Liver (tissue), 9 donors: ENCODE data around the gene RAB11FIP3. TPM values are rescaled to one million over a fixed set of nuclear protein-coding genes. Genes with fewer than 3 reads are reported as not detected.

Source experiments
- DNase-seq: peaks from one replicate; pipeline ENCODE4 v3.0.0-alpha.2; 2017; ENCODE audit warnings: low spot score
- H3K27ac ChIP-seq, 2 donors: one replicate each; pipeline ENCODE4 v1.7.0; 2013; ENCODE audit warnings: inconsistent platforms in 2 of 2, low read length in 2 of 2, control low read depth in 1 of 2, low read depth in 1 of 2, mild to moderate bottlenecking in 1 of 2
- H3K27me3 ChIP-seq, 4 donors: one replicate each; pipeline versions ENCODE4 v1.6.1 to v1.7.0; 2013; ENCODE audit warnings: low read length in 3 of 4, inconsistent platforms in 1 of 4, mild to moderate bottlenecking in 1 of 4, moderate library complexity in 1 of 4; ENCODE audit not compliant: control insufficient read depth in 4 of 4, insufficient read depth in 4 of 4
- H3K36me3 ChIP-seq, 4 donors: one replicate each; pipeline versions ENCODE4 v1.6.1 to v1.7.0; 2013; ENCODE audit warnings: low read length in 3 of 4, mild to moderate bottlenecking in 3 of 4, low read depth in 1 of 4, moderate library complexity in 1 of 4; ENCODE audit not compliant: control insufficient read depth in 4 of 4, insufficient read depth in 3 of 4
- H3K4me1 ChIP-seq, 4 donors: one replicate each; pipeline versions ENCODE4 v1.6.1 to v1.7.0; 2013; ENCODE audit warnings: low read length in 3 of 4, mild to moderate bottlenecking in 3 of 4, moderate library complexity in 1 of 4; ENCODE audit not compliant: control insufficient read depth in 4 of 4, insufficient read depth in 4 of 4
- H3K4me3 ChIP-seq, 3 donors: one replicate each; pipeline versions ENCODE4 v1.6.1 to v1.7.0; 2013; ENCODE audit warnings: low read length in 3 of 3, control low read depth in 1 of 3, low read depth in 1 of 3, mild to moderate bottlenecking in 1 of 3
- H3K9ac ChIP-seq, 2 donors: one replicate each; pipeline ENCODE4 v1.7.0; 2013; ENCODE audit warnings: low read length in 2 of 2, mild to moderate bottlenecking in 2 of 2, moderate library complexity in 2 of 2, control low read depth in 1 of 2, low read depth in 1 of 2
- H3K9me3 ChIP-seq, 4 donors: one replicate each; pipeline versions ENCODE4 v1.6.1 to v1.7.0; 2013; ENCODE audit warnings: low read length in 3 of 4; ENCODE audit not compliant: control insufficient read depth in 4 of 4
- EGR1 ChIP-seq, 2 donors: IDR thresholded peaks; 2 replicates each; pipeline ENCODE4 v1.6.1; 2016 to 2018; ENCODE audit warnings: antibody characterized with exemption in 2 of 2, low read depth in 2 of 2
- FOXA1 ChIP-seq: IDR thresholded peaks from 2 replicates; pipeline ENCODE4 v1.6.1; 2016; ENCODE audit warnings: antibody characterized with exemption
- GABPA ChIP-seq, 2 donors: IDR thresholded peaks in 1 of 2; conservative IDR thresholded peaks in 1 of 2; 2 replicates each; pipeline ENCODE4 v1.6.1; 2016; ENCODE audit warnings: antibody characterized with exemption in 2 of 2, mild to moderate bottlenecking in 1 of 2, moderate library complexity in 1 of 2
- HNF4G ChIP-seq: IDR thresholded peaks from 2 replicates; pipeline ENCODE4 v1.6.1; 2016; ENCODE audit warnings: antibody characterized with exemption
- JUND ChIP-seq, 2 donors: IDR thresholded peaks; 2 replicates each; pipeline ENCODE4 v1.6.1; 2016; ENCODE audit warnings: antibody characterized with exemption in 2 of 2
- NR2F2 ChIP-seq: IDR thresholded peaks from 2 replicates; pipeline ENCODE4 v1.6.1; 2016; ENCODE audit warnings: antibody characterized with exemption
- RAD21 ChIP-seq, 2 donors: IDR thresholded peaks; 2 replicates each; pipeline ENCODE4 v1.6.1; 2016; ENCODE audit warnings: antibody characterized with exemption in 2 of 2, mild to moderate bottlenecking in 2 of 2
- RXRA ChIP-seq, 2 donors: IDR thresholded peaks; 2 replicates each; pipeline ENCODE4 v1.6.1; 2017 to 2018; ENCODE audit warnings: antibody characterized with exemption in 2 of 2, mild to moderate bottlenecking in 1 of 2
- SP1 ChIP-seq: IDR thresholded peaks from 2 replicates; pipeline ENCODE4 v1.6.1; 2018; ENCODE audit warnings: antibody characterized with exemption, mild to moderate bottlenecking
- WGBS: extraction: QIAGEN DNeasy Blood & Tissue Kit; methylation state at CpG from one replicate; pipeline ENCODE4 v1.1.7; 2013; 5-methylcytosine and 5-hydroxymethylcytosine counted together
- polyA plus RNA-seq, 2 donors: library from polyadenylated mRNA; stranded (reverse) in 1 of 2; unstranded in 1 of 2; fragments of 200-250 nt in 1 of 2; fragments of >200 nt in 1 of 2; fragmentation: Nextera tagmentation in 1 of 2; extraction: Ambion mirVana in 1 of 2; gene quantifications; one replicate each; pipeline versions ENCODE4 v1.2.1 to v1.2.3, GENCODE V29; 2013 to 2015
- total RNA-seq, 2 donors: library from RNA; depleted of rRNA; stranded (reverse); fragments of >200 nt; gene quantifications; one replicate each; pipeline ENCODE4 v1.2.3, GENCODE V29; 2014
- TF ChIP-seq, protein P1 (sequence below): IDR thresholded peaks from 2 replicates; pipeline ENCODE4 v1.6.1; 2016; ENCODE audit warnings: antibody characterized with exemption, mild to moderate bottlenecking
- TF ChIP-seq, protein P2 (sequence below): IDR thresholded peaks from 2 replicates; pipeline ENCODE4 v1.6.1; 2016; ENCODE audit warnings: antibody characterized with exemption
- TF ChIP-seq, protein P3 (sequence below): IDR thresholded peaks from 2 replicates; pipeline ENCODE4 v1.6.1; 2016; ENCODE audit warnings: antibody characterized with exemption
- TF ChIP-seq, protein P4 (sequence below): fragments of 150-350 bp; IDR thresholded peaks from 2 replicates; pipeline ENCODE4 v1.5.1; 2017; ENCODE audit warnings: improper control_type of control experiment, low read depth, low read length; ENCODE audit not compliant: missing input control
- TF ChIP-seq, protein P5 (sequence below): IDR thresholded peaks from 2 replicates; pipeline ENCODE4 v1.6.1; 2016; ENCODE audit warnings: antibody characterized with exemption
- donor health status: healthy.
- donor health status: healthy.
- donor health status: healthy.
- donor health status: healthy.
- donor health status: healthy.

Gene RAB11FIP3
- total and polyA plus RNA-seq, 4 donors = 3.5 to 29.4 (median 15.7) TPM

DNA sequence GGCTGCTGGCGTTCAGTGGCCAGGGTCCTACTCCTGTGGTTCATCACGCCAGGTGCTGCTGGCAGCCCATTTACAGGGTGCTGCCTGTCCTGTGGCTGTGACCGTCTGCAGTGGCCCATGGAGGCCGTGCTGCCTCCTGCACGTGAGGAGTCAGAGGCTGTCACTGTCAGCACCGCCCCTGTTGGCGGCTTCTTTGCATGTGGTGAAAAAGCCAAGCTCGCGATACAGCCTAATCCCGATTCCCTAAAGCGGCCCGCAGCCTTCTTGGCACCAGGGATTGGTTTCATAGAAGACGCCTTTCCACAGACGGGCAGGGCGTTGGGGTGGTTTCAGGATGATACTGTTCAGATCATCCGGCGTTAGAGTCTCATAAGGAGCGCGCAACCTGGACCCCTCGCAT is 35.3 kb downstream of the RAB11FIP3 start:
- no peak for DNase-seq
- Histone ChIP-seq H3K9ac (no peak overlapping the region), H3K27ac (no peak overlapping the region), H3K4me1 (peaks cover 9 to 18% (median 16%) of the 10 kb centered on the region in 4 donors), H3K36me3 (peaks cover 0 to 4% (median 1%) of the 10 kb centered on the region in 4 donors), H3K9me3 (no peaks in the 10 kb centered on the region), H3K27me3 (no peaks in the 10 kb centered on the region), H3K4me3 (no peak overlapping the region)
- WGBS = 91% methylated on average over 20 of the region's 20 CpGs
- TF ChIP-seq RAD21 (IDR thresholded peaks at IDR 0.05) = no peak
- no peak for TF ChIP-seq SP1
- no peak for TF ChIP-seq EGR1 (IDR thresholded peaks at IDR 0.05; ENCODE audit: low read depth in 2 of 2)
- no peak for TF ChIP-seq GABPA (IDR thresholded peaks at IDR 0.05 in 1 of 2, conservative IDR thresholded peaks at IDR 0.05 in 1 of 2)
- no peak for TF ChIP-seq HNF4G
- no peak for TF ChIP-seq RXRA (IDR thresholded peaks at IDR 0.05)
- TF ChIP-seq, protein P1, sequence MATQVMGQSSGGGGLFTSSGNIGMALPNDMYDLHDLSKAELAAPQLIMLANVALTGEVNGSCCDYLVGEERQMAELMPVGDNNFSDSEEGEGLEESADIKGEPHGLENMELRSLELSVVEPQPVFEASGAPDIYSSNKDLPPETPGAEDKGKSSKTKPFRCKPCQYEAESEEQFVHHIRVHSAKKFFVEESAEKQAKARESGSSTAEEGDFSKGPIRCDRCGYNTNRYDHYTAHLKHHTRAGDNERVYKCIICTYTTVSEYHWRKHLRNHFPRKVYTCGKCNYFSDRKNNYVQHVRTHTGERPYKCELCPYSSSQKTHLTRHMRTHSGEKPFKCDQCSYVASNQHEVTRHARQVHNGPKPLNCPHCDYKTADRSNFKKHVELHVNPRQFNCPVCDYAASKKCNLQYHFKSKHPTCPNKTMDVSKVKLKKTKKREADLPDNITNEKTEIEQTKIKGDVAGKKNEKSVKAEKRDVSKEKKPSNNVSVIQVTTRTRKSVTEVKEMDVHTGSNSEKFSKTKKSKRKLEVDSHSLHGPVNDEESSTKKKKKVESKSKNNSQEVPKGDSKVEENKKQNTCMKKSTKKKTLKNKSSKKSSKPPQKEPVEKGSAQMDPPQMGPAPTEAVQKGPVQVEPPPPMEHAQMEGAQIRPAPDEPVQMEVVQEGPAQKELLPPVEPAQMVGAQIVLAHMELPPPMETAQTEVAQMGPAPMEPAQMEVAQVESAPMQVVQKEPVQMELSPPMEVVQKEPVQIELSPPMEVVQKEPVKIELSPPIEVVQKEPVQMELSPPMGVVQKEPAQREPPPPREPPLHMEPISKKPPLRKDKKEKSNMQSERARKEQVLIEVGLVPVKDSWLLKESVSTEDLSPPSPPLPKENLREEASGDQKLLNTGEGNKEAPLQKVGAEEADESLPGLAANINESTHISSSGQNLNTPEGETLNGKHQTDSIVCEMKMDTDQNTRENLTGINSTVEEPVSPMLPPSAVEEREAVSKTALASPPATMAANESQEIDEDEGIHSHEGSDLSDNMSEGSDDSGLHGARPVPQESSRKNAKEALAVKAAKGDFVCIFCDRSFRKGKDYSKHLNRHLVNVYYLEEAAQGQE = no peak
- TF ChIP-seq, protein P2, sequence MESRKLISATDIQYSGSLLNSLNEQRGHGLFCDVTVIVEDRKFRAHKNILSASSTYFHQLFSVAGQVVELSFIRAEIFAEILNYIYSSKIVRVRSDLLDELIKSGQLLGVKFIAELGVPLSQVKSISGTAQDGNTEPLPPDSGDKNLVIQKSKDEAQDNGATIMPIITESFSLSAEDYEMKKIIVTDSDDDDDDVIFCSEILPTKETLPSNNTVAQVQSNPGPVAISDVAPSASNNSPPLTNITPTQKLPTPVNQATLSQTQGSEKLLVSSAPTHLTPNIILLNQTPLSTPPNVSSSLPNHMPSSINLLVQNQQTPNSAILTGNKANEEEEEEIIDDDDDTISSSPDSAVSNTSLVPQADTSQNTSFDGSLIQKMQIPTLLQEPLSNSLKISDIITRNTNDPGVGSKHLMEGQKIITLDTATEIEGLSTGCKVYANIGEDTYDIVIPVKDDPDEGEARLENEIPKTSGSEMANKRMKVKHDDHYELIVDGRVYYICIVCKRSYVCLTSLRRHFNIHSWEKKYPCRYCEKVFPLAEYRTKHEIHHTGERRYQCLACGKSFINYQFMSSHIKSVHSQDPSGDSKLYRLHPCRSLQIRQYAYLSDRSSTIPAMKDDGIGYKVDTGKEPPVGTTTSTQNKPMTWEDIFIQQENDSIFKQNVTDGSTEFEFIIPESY = no peak
- TF ChIP-seq JUND (IDR thresholded peaks at IDR 0.05) = no peak
- TF ChIP-seq, protein P3, sequence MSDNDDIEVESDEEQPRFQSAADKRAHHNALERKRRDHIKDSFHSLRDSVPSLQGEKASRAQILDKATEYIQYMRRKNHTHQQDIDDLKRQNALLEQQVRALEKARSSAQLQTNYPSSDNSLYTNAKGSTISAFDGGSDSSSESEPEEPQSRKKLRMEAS = no peak
- no peak for TF ChIP-seq NR2F2

DNA sequence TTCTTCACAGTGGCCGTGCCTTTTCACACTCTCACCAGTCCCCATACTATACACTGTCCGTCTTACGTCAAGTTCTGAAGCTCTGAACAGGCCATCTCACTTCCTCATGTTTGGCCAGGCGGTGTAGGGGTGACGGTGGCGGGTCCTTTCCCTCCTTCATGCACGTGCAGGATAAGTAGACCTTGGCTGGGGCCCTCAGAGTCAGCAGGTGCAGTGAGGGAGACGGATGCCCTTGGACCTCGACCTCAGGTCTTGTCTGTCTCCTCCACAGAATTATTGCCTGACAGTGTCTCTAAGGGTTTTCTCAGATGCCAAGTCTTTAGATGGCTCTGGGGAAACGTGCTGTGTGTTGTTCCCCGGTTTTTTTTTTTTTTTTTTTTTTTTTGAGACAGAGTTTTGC is 37.6 kb downstream of the RAB11FIP3 start:
- Histone ChIP-seq H3K9ac (no peak overlapping the region), H3K4me3 (no peak overlapping the region), H3K27me3 (no peaks in the 10 kb centered on the region), H3K27ac (no peak overlapping the region), H3K4me1 (peaks cover under 1 to 2% (median 1%) of the 10 kb centered on the region in 4 donors), H3K36me3 (peaks cover 0 to 4% (median 1%) of the 10 kb centered on the region in 4 donors), H3K9me3 (no peaks in the 10 kb centered on the region)
- TF ChIP-seq, protein P2 = no peak
- no peak for TF ChIP-seq GABPA (IDR thresholded peaks at IDR 0.05 in 1 of 2, conservative IDR thresholded peaks at IDR 0.05 in 1 of 2)
- no peak for TF ChIP-seq RAD21 (IDR thresholded peaks at IDR 0.05)
- TF ChIP-seq, protein P4, sequence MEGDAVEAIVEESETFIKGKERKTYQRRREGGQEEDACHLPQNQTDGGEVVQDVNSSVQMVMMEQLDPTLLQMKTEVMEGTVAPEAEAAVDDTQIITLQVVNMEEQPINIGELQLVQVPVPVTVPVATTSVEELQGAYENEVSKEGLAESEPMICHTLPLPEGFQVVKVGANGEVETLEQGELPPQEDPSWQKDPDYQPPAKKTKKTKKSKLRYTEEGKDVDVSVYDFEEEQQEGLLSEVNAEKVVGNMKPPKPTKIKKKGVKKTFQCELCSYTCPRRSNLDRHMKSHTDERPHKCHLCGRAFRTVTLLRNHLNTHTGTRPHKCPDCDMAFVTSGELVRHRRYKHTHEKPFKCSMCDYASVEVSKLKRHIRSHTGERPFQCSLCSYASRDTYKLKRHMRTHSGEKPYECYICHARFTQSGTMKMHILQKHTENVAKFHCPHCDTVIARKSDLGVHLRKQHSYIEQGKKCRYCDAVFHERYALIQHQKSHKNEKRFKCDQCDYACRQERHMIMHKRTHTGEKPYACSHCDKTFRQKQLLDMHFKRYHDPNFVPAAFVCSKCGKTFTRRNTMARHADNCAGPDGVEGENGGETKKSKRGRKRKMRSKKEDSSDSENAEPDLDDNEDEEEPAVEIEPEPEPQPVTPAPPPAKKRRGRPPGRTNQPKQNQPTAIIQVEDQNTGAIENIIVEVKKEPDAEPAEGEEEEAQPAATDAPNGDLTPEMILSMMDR = no peak
- no peak for TF ChIP-seq FOXA1
- TF ChIP-seq, protein P5, sequence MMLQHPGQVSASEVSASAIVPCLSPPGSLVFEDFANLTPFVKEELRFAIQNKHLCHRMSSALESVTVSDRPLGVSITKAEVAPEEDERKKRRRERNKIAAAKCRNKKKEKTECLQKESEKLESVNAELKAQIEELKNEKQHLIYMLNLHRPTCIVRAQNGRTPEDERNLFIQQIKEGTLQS = no peak
- no peak for TF ChIP-seq EGR1 (IDR thresholded peaks at IDR 0.05; ENCODE audit: low read depth in 2 of 2)
- no peak for TF ChIP-seq RXRA (IDR thresholded peaks at IDR 0.05)
- no peak for TF ChIP-seq HNF4G
- no peak for DNase-seq
- 92% methylated on average over 11 of the region's 11 CpGs for WGBS
